RCC 7860 (cell line): ENCODE results near the gene MARCHF3.

Experiments used
- DNase-seq: peaks from one replicate; pipeline ENCODE4 v3.0.0-alpha.2; 2015; ENCODE audit warnings: low spot score
- FAIRE-seq: peaks from 2 replicates; lab custom pipeline; 2012; peaks lifted over from hg19 to GRCh38; lab: Jason Lieb, UNC

MARCHF3 gene

DNA sequence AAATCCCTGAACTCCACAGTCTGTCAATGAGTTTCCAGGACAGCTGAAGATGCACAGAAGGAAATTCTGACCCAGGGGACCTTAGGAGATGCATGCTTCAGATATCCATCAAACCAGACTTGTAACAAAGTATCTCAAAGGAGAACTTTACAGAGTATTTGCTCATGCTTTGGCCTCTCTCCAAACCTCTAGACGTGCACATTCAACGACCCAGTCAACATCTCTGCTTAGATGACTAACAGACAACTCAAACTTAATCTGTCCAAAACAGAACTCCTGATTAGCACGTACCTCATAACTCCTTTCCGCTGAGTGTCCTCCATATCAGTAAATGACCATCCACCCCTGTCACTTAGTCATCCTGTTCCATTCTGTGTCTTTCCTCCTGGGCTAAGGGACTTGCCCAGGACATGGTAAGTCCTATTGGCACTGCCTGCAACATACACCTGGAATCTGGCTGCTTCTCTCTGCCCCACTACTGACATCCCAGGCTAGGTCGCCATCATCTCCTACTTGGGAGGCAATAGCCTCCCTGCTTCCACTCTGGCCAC, 146.0 kb downstream of the MARCHF3 start:
- FAIRE-seq, result peak; percentile 99
- DNase-seq, result peak; percentile 100

DNA sequence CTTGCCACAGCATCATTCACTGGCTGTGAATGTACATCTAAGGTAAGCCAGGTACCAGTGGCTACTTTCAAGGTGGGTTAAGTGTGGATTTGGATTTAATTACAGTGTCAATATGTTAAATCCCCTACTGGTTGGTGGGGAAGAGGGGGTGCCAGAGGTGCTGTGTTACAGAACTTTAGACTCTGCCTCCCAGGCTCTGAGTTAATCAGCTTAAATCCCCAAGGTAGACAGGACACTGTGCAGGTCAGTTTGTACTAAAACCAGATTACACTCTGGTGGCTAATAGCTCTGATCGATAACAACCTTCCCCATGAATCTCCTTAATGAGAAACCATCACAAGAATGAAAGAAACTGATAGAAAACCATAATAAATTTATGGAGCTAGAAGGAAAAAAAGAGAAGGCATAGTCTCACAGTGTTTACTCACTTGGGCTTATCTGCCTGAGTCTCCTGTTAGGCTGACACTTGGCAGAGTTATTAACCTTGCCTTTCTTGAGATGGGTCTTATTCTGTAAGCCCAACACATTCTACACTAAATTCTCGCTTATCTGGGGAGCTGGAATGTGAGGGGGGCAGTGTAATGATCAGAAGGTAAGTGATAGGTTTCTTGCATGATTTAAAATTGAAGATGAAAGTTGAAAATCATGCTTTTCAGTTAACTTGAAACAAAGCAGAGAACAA, 146.7 kb downstream of the MARCHF3 start:
- DNase-seq, result no peak
- FAIRE-seq, result no peak

DNA sequence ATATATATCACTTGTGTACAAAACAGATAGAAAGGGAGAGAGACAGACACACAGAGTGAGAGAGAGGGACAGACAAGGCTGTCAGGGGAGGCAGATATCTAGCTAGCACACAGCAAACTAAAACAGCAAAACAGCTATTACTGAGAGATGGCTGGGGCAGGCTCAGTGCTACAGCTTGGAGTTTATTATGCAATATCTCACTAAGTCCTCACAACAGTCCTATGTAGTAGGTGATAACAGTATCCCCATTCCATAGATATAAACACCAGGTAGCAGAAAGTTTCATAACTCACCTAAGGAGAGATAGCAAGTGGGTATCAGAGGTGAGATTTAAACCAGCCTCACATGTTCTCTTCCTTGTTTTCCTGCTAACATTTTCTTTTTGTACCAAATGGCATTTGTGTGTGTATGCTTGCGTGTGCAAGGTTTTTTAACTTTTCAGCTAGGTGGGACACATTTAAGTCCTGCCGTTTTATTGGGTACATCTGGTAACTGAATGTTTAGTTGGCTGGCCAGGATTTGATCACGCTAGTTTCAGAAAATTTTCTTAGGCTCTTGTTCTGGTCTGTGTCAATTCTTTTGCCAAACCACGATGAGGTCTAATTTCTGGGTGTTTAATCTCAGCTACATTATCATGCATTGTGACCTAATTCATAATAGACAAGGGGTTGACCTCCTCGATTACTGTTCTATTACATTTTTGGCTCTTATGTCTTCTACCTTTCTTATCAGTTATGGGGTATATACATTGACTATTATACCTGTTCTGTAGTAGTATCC, 148.3 kb downstream of the MARCHF3 start:
- no peak for DNase-seq
- FAIRE-seq, result no peak

DNA sequence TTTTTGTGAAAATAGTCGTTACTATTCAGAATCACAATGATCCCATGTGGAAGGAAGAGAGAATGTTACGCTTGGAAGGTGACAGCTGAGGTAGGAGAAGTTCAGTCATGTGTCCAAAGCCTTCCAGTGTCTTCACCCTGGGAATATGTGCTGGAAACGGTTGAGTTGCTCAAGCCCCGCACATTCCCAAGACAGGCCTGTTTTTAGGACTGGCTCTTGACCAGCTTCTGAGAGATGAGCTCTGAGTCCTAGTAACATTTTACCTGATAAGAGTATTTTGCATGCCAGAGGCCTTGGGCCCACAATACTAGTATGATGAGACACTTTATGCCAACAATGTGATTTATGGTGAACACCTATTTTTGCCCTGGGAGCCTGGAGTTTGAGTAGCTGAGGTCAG, 151.7 kb downstream of the MARCHF3 start:
- FAIRE-seq, result no peak
- no peak for DNase-seq

DNA sequence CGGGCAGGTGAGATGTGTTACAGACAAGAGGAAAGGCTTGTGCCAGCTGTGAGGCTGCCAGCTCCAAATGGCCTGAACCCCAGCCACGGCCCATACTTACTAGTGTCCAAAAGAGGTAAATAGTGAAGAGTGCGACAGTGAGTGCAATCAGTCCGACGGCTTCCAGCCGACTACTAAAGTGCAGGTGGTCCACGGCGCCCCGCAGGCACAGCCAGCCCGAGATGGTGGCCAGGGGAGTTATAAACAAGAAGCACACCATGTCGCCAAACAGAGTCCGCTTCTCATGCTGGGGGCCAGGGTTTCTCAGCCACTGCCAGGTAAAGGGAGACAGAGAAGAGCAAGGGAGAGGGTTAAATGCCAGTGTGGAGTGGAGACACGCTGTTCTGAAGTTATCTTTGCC, 152.3 kb downstream of the MARCHF3 start:
- DNase-seq (no peak), FAIRE-seq (no peak)

DNA sequence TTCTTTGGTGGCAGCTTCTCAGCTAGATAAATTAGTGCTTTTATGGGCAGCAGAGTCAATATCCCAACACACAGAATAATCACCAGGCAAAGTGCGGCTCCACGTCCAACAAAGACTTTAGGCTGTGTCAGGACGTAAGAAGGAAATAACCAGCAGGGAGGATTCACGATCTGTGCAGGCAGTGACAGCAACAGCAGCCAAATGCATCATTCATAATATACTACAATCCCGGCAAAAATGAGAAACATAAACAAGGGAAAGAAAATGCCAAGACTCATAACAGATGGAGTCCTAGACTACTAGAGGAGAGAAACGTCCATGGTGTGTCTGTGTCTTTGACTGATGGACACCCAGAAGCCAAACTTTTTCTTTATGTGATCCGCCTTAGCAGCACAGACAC, 152.8 kb downstream of the MARCHF3 start:
- DNase-seq (no peak), FAIRE-seq (no peak)

DNA sequence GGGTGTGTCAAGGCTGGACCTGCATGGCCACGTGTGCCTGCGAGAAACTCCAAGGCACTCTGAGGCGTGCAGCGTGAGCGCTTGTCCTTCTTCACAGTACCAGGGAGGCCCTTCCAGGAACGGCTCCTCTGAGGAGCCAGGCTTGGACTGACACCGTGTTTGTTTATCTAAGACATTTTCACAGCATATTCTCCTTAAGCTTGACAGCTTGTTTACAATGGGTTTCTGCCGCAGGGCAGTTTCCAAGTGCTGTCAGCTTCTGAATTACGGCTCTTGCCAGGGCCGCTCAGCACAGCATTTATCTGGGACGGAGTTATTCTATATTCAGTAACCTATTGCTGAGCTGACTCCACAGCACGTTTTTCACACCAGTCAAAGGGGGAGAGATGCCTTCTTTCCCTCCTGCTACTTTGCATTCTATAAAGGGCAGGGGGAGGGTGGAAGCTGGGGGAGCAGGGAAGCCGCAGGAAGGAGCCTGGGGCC, 155.0 kb downstream of the MARCHF3 start:
- DNase-seq, result no peak
- no peak for FAIRE-seq

DNA sequence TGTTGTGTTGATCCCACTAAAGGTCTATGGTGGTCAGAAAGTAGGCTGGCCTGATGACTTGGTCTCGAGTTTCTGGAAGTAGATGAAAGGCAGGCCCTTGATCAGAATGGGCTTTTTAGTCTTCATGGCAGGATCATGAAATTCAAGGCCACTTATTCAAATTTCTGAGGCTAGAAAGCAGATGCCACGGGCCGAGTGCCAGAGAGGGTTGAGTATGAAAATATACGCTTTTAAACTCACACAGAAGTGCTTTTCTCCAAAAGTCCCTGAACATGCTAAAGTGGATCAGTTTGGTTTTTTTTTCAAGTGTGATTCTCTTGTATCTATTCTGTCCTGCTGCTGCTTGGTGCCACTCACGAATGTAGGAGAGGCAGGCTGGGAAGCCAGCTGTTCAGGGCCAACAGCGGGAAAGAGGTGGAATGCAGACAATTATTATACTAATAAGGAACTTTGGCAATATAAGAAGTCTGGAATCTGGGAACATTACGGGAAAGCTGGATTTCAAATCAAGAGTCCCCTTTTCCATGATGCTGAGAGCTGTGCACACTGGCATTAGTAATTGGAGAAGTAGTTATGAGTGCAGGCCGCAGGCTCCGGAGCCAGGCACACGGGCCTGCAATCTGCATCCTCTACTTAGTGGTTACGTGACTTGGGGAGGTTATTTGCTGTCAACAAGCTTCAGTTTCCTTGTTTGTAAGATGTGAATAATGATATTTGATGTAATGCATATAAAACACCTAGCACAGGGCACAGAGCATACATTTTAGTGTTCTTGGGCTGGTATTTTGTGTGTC, 157.6 kb downstream of the MARCHF3 start:
- no peak for FAIRE-seq
- no peak for DNase-seq

DNA sequence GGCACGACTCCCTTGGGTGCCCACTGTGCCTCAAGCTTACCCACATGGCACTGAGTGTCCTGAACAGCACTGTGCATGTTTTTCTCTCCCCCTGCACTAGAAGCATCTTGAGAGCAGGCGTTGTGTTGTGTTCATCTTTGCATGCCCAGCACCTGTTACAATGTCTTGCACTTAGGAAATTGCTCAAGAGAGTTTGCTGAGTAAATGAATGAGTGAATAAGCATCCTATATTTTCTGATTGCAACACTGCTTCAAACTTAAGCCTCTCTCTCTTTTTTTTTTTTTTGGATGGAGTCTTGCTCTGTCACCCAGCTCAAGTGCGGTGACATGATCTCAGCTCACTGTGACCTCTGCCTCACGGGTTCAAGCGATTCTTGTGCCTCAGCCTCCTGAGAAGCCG, 158.9 kb downstream of the MARCHF3 start:
- FAIRE-seq (no peak), DNase-seq (no peak)

DNA sequence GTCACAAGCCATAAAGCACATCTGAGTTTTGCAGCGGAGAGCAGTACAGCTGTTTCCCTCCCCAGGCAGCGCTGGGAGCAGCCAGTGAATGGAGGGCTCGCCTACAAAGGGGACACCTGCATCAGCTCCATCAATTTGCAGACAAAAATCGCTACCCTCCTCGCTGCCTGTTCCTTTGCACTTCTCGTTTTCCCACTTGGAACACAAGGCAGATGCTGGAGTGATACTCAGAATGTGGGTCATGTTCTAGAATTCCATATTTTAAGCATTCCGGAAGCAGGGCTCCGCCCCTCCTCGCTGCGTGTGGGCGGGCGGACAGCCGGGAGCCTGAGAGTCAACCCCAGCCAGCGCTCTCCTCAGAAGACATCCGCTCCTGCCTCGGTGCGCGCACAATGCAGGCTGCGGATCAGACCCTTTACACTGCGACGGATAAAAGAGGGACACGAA, 161.3 kb downstream of the MARCHF3 start:
- no peak for FAIRE-seq
- no peak for DNase-seq

DNA sequence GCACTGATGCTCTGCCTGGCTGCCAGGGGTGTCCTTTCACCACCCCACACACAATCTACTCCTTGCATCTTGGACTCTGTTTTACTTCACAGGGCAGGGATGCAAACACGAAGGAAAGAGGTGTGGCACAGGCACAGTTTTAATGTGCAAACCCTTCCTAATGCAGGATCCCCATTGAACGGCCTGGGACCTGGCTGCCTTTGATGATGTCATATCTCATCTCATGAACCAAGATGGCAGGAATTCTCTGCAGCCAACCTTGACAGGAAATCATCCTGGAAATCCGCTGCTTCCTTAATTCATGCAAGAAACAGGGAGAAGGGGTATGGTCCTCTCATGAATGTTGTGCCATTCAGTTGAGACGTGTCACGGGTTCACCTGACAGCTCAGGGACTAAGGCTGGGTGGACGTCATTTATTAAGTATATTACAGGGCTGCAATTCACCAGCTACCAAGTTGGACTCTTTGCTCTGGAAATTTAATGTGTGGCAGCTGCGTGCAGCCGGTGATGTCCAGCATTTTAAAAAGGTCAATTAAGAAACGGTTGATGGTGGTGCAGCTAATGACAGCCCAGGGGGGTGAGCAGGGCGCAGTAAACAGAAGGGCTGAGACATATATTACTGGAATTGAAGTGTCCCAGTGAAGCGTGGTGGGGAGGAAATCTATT, 161.9 kb downstream of the MARCHF3 start:
- FAIRE-seq (no peak), DNase-seq (no peak)

DNA sequence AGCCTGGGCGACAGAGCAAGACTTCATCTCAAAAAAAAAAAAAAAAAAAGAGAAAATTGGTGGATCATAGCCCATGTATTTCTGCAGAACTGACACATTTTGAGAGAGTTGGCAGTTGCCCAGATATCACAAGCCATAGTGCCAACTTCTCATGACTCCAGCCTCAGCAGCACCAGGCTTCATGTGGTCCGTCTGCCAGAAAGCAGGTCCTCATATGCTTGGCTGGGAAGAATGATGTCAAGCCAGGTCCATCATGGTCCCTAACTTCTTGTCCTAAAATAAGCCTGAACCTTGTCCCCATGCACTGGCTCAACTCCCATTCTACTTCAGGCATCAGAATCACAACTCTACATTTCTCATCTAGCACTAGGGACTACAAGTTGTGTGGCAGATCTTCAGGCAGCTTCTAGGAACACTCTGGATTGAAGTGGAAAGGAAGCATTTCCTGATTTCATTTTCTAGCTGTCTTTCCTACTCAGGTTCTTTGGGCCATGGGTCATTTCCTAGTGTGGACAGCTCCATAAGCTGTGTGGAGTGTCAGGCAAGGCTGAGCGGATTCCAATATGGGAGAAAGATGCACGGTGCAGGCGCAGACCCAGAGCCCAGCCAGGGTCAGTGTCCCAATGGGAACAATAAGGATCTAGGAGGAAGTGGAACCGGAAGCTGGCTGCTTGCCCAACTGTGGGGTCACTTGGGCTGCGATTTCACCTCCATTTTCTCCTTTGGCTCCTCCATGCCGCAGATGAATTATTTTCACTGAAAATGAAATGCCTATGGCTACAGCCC, 163.3 kb downstream of the MARCHF3 start:
- no peak for FAIRE-seq
- DNase-seq, result no peak

DNA sequence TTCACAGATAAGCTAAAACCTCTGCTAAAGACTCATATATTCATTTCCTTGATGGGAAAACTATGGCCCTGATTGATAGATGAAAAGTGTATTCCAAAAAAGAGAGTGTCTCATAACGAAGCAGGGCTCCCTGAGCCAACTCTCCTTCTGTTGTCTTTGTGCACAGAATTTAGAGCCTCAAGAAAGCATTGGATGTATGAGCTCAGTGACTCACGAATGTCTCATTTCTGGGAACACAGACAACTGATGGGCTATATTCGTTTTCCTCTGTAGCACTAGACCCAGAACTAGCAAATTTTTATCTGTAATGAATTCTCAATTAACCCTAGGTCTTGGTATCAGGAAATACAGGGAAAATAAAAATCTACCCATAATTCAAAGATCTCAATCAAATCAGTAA, 165.1 kb downstream of the MARCHF3 start:
- FAIRE-seq, result peak; percentile 69
- peak; percentile 46 for DNase-seq

DNA sequence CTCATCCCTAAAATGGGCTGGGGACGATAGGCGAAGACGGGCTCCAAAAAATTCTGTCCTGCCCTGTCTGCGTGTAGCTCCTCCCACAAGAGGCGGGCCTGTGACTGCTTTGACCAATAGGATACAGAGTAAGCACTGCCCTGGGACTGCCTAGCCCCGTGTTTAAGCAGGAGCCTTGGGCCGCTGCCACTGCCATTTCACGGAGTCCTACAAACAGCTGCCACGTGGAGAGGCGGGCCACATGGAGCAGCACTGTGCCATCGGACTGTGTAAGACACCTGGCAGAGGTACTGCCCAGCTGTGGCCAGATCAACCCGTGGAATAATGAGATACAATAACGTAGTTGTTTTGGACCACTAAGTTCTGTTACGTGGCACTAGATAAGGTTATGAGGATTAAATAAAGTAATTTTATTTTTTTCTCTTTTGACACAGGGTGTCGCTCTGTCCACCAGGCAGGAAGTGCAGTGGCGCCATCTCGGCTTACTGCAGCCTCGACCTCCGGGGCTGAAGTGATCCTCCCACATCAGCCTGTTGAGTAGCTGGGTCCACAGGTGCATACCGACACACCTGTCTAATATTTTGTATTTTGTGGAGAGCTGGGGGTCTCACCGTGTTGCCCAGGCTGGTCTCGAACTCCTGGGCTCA, 166.2 kb downstream of the MARCHF3 start:
- no peak for DNase-seq
- no peak for FAIRE-seq

DNA sequence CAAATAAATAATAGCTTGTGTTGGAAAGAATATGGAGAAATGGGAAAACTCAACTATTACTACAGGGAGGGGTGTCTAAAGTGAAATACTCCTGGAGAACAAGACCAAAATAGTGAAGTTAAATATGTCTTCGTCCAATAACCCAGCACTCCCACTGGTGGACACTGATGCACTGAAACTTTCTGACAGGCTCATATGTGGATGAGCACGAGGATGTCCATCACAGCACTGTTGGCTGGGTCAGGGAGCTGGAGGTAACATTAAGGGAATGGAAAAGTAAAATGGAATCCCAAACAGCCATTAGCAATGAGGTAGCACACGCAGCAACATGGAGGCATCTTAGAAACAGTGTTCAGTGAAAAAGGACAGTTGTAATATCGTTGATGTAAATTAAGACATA, 167.0 kb downstream of the MARCHF3 start:
- no peak for DNase-seq
- FAIRE-seq, result no peak

DNA sequence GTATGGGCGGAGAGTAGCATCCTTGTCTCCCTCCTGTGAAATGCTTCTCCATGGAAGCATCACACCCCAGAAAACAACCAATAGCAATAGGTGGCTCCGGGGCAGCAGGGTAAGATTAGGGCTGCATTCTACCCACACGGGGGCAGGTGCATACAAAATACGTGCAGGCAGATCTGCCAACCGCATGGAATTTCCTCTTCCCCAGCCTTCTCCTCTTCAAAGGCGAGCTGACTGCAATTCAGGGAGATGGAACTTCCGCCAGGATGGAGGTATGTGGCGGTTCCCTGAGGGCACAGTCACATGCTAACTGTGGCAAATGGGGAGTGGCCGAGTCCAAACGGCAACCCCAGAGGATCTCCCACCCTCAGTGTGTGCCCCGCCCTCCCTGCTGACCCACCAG, 171.9 kb downstream of the MARCHF3 start:
- DNase-seq, result no peak
- FAIRE-seq, result no peak

DNA sequence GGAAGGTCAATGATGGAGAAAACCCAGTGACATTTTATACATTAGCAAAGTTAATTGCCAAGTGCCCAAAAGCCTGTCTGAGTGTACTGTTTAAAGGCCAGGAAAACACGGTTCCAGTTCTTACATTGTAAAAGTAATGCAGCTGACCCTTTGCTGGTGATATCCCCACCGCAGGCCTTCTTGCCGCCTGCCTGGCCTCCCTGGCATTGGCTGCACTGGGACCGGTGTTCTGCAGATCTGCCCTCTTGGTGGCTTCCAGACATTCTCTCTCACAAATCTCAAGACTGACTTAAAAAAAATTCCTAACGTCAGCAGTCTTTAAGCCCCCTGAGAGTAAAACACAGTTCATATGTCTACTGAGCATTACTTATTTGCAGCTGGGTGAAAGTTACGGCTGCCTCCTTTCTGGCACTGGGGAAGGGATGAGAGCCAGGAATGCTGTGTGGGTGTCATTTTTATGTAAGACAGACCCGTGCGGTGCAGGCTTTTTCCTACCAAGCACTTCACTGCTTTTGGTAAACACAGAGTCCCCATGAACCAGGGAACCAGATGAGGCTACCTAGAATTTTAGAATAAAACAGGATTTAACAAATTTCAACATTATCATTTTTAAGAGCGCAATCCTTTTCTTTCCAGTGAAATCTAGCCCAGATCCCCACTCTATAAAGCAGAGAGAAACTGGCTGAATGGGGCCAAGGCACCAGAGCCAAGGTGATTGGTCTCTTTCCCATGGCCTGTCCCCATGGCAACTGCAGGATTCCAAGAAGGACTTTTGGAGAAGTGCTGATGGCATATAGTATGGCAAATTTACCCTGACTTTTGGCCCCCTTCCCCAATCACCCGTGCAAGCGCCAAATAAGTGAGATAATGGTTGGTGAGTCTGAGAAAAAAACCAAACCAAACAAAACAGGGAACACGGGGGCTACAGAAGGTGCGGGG, 172.6 kb downstream of the MARCHF3 start:
- DNase-seq (no peak), FAIRE-seq (no peak)

DNA sequence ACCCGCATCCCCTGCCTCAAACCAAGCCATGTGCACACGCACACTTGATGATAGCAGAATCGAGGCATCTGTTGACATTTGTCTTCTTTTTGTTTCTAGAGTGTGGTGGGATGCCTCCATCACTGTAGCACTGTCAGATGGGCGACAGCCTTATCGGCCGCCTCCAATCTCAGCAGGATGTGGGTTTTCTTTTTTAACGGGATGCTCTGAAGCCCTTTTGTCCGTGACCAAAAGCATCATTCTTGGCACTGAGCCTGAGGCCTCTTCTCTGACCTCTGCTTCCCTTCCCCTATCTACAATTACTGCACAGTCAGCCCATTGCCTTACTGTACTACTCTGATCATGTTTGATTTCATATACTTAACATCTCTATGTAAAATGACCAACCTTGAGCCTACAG, 175.1 kb downstream of the MARCHF3 start:
- no peak for FAIRE-seq
- no peak for DNase-seq
